ENCODE data around the gene COBL.
"Not testable (repeated sequence)": the region's sequence is repeated elsewhere in the genome, so short reads cannot be mapped to it uniquely, and the experiment has no call there.

The COBL gene

DNA sequence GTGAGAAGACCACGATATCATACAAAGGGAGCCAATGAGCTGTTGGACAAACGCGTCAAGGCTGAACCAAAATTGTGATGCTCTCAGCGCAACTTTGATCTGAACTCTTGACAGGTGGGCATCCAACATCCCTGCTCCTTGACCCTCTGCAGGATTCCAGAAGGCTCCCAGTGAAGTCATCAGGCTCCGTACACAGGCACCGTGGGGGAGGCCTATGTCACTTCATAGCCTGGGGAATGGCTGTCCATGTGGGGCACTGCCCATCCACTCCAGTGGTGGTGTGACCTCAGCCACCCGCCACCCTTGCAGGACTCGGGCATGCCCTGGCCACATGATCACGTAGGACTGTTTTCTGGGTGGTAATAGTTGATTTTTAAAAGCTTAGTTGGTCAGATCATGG is 300.1 kb downstream of the COBL start:
- DNase-seq: no peak

DNA sequence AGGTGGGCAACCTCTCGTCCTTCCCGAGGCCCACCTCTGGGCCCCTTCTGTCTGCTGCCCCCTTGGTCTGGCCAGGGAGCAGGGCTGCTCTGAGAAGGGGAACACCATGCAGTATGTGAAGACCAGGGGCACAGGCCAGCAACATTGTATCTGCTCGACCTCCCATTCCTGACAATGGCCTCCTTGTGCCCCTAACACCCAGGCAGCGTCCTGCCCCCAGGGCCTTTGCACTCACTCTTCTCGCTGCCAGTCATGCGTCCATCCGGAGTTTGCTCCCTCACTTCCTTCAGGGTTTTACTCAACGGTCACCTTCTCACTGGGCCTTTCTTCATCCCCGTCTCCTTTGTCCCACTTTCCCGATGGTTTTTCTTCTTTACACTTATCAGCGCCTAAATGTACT is 301.0 kb downstream of the COBL start:
- no peak for DNase-seq

DNA sequence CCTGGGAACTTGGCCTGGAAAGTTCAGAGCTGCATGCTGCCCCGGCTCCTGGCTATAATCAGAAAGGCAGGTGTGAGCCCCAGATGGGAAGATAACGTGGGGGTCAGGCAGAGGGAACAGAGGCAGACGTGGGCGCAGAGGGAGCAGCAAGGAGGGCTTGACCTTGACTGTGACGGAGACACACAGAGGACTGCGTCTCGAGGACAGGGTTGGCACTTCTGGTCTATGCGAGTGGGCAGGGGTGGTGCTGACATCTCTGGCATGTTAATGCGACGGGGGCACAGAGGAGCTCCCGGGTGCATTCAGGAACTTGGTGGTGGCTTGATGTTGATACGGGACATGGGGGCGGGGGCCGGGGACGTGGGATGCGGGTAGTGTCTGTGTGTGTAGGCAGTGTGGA is 301.8 kb downstream of the COBL start:
- DNase-seq: no peak

DNA sequence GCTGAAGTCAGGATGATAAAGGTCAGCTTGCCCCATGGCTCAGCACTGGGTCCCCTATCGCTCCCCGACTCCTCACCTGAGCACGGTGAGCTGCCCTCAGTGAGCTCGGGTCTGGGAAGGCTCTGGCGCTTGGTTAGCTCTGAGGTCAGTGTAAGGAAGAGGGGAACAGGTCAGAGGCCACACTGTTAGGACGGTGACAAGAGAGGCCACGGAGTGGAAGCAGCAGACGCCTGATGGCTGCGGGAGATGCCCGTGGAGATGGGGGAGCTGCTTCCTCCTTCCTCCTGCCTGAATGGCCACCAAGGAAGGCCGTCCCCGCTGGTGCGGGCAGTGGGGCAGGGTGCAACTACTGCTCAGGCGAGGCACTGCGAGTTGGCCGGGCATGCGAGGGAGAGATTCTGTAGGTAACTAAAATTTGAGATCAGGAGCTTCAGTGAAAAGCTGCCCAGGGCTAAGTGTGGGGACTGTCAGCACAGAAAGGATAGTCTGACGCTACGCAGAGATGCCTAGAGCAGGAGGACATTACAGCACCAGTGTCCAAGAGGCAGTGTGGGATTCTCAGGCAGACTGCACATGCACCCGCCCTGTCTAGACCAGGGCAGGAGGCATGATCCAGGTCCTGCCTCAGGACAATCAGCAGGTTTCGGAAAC is 302.6 kb downstream of the COBL start:
- no peak for DNase-seq

DNA sequence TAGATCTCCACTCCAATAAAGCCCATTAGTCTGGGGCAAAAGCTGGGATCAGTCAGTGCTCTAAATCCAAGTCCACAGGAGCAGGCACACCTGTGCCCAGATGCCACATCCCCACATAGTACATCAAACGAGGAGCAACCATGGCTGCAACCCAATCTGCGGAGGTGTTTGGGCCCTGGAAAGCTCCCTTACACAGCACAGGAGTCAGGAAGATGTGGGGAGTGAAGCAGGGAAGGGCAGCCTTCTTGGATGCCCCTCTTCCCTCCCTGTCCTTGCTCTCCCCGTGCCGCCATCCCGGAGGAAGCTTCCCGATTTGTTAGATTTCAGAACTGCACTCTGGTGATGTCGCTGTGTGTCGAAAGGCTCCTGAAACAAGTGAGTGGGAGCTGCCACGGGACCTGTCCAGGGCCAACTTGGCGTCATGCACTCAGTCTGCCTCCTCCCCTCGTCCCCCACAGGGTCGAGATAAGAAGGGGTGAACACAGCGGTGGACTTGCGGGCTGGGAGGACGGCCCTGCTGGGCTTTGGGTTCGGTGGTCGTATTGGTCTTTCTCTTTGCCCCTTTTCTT is 303.3 kb downstream of the COBL start:
- DNase-seq: no peak

DNA sequence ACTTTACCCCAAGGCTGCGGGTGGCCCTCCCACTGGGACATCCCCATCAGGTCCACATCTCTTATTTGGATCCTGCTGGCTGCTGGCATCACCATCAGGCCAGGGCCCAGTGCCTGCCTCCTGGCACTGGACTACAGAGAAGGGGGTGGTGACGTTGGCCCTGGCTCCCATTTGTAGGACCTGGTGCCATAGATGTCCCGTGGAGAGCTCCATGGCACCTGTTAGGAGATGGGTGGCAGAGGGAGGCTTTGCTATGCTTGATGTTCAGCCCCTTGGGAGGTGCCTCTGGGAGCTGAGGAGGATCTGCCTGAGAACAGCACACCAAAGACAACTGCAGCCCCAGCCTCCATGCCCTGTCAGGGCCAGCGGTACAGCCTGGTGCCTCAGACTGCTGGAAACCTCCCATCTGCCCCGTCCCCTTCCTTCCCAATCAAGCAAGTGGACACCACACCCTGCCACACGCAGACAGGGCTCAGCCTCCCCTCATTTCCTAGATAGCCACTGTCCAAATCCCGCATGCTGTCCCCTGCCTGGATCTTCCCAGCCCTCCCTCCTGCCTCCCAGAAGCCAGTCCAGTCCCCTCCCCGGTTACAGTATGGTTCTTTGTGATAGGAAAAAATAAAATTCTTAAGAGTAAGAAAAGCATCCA is 303.9 kb downstream of the COBL start:
- no peak for DNase-seq

DNA sequence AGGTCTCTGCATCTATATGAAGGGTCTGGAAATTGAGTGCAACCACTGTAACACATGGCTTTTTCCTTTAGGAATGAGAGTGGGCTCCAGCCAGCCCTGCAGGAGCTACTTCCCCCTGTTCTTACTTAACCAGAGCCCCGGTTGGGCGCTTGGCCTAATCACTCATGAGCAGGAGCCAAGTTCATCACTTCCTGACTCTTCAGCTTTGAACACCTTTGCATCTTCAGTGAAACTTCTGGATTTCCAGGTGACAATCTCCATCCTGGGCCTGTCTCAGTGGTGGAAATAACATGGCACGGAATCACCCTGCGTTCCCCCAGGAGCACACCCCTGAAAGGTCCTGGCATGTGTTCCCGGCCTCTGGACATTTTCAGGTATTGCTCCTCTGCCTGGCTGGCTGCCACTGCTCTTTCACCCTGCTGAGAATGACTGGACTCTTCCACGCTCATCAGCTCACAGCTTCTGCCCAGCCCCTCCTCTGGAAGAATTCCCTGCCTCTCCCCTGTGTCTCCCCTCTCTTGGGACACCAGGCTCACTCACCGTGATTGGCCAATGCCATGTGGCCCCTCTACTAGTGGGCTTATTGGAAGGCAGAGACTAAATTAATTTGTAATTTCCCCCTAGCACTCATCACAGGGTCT is 304.8 kb downstream of the COBL start:
- DNase-seq: no peak

DNA sequence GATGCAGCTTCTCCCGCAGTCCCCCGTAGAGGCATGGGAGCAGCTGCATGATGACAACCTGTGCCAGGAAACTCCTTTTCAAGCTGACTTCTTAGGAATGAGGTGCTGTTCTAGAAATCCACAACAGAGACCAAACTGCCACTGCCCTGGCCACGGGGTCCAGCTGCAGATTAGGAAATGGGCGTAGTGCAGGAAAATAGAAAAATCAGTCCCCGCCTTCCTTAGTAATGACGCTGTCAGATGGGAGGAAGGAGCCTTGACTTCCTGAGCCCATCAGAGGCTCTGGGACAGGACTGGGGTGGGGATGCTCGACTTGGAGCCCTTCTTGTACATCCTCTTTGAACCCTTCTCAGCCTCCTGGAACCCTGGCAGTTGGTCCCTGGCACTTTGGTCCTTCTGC is 306.1 kb downstream of the COBL start:
- DNase-seq: no peak

DNA sequence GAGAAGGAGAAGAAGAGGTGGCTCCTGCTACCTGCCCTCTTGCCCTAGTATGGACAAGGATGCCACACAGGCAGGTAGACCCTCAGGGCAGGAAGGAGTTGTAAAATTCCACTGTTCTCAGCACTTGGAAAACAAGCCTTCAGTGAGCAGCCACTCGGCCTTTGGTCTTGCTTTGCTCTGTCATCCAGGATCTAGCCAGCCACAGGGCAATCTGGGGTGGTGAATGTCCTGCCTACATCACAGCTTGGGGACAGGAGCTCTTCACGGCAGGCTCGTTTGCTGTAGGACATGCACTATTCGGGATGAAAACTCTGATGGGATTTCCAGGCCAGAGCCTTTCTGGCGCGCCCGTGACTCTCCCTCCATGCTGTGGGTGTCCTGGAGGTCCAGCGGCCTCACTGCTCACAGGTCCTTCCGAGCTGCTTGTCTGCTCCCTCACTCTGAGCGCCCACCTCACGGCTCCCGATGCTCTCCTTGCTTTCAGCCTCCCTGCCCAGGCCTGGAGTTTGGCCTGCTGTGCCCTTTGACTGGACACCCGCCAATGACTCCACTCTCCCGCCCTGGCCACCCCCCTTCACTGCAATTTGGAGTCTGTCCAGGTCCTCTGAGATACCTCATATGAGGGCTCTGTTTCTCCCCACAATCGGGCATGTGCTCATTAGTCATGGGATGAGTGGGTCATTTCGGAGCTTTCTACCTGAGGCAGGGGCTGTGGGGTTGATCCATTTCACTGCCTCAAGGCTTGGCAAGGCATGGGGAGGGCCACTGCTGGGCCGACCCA is 306.7 kb downstream of the COBL start:
- DNase-seq: peak; percentile 43

DNA sequence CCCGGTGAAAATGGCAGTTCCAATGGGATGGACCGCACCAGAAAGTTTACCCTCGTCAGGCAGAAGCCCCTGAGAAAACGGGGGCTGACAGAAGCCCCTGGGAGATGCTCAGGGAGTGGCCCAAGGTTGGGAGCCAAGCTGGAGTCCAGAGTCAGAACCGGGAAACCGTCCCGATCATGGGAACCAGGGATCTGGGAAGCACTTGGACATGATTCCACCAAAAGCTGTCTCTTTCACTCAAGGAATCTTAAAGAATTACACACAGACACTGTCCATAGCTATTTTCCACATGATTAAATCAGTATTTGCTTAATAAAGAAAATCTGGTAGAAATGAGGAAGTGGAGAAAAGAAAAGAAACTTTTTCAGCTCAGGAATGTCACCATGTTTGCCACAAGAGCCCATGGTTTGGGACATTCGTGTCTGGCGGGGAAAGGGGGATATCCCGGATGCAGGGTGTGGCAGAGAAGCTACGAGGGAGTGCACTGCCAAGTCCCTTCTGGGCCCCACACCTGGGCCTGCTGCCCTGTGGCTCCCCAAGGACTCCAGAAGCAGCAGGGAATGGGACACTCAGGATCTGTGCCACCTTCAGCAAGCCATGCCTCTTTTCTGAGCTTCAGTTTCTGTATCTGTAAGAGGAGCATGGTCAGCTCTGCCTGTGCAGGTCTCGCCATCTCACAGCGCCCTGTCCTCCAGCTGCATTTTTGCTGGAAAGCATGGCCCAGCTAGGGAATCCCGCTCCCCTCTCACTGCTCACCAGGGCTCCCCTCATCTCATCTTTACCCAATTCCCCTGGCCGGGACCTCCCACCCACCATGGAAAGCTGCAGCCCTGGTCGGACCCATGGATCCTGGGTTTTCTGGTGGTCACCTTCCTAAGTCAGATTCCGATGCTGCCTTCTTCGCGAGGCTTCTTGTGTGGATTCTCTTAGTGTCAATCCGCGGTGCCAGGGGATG is 308.8 kb downstream of the COBL start:
- DNase-seq: no peak

DNA sequence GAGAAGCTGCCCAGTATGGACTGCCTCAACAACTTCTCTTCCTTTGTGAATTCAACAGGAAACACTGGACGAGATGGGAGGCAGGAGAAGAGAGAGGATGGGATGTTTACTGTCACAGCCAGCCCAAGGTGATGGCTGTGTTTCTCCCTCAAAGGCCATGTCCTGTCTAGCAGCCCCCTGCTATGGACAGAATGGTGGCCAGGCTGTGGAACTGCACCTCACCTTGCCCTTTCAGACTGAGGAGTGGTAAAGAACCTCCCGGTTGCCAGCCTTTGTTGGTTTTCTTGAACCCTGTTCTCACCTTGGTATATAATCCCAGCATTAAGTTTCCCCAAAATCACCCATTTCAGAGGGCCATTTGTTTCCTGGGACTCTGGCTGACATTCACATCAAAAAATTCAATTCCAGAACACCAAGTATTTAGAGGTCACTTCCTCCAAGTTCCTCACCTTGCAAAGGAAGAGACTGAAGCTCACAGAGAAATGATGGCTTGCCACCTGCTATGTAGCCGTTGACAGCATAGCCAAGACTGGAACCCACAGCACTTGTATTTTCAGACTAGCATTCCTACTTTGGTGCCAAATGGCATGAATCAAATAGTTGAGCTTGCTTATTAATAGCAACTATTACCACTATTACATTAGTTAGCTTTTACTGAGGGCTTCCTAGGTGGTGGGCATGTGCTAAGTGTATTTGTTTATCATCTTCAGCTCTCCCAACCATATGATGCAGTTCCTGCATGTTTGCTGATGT is 309.9 kb downstream of the COBL start:
- DNase-seq: no peak

DNA sequence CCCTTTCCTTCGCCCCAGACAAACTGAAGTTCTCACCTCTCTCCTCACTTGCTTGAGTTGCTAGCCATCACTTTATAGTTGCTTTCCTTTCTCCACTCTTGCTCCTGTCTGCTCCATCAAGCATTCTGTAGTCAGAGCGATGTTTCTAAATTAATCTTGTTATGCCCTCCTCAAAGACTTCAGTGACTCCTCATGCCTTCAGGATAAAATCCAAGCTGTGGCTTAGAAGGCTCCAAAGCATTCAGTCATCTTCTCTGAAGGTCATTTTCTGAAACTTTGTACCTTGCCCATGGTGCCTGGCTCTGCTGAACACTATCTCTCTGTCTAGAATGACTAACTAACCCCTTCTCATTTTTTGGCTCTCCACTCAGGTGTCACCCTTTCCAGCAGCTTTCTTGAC is 311.5 kb downstream of the COBL start:
- DNase-seq: no peak

DNA sequence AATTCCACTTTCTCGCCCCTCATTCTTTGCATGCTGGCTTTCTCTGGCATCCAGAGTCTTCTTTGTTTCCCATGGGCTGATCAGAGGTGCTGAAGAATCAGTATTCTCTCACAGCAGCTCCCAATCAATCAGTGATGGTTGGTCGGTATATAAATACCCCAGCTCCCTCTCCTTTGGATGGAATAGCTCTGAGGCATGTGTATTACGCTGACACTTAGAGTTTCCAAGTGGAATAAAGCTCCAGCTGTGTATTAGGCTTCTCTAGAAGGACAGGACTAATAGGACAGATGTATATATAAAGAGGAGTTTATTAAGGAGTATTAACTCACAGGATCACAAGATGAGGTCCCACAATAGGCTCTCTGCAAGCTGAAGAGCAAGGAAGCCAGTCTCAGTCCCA is 315.7 kb downstream of the COBL start:
- DNase-seq: no peak

DNA sequence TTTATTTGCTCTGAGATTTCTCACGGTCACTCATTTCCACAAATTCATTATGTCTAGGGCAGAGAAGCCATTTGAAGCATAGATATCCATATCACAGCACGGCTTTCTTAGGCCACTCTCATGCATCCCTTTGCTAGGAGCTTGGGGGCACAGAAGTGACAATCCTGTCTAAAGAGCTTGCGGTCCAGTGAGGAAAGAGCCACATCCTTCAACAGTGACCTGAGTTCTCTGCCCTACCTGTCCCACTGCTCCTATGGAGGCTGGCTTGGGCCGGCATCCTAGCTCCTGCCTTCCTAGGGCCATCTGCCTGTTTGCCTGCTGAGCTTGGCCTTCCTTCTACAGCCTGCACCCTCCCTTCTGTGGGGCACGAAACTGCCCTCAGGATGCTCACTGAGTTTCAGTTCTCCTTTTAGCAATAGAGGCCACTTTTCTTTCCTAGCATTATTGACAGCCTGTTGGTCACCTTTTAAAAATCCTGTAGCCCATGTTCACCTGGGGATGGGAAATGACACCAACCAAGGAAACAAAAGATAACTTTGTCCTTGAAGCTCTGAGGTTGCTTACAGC is 321.8 kb downstream of the COBL start:
- no peak for DNase-seq

DNA sequence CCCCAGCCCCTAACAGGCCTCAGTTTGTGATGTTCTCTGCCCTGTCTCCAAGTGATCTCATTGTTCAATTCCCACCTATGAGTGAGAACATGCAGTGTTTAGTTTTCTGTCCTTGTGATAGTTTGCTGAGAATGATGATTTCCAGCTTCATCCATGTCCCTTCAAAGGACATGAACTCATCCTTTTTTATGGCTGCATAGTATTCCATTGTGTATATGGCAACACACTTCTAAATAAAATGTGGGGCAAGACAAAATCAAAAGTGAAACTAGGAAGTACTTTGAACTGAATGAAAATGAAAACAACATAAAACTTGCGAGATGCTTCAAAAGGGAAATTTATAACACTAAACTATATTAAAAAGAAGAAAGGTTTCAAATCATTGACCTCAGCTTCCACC is 326.4 kb downstream of the COBL start:
- not testable (repeated sequence) for DNase-seq

DNA sequence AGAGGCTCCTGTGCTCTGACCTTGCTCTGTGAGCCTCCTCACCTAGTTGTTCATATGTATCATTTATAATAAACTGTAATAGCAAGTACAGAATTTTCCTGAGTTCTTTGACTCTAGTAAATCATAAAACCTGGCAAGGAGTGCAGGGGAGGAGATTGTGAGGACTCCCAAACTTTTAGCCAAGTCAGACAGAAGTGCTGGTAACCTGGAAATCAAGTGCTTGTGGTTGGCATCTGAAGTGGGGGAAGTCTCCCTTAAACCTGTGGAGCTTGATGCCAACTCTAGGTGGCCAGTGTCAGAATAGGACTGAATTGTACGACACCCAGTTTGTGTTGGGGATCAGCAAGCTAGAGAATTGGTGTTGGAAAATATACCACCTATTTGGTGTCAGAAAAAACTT is 327.6 kb downstream of the COBL start:
- no peak for DNase-seq

DNA sequence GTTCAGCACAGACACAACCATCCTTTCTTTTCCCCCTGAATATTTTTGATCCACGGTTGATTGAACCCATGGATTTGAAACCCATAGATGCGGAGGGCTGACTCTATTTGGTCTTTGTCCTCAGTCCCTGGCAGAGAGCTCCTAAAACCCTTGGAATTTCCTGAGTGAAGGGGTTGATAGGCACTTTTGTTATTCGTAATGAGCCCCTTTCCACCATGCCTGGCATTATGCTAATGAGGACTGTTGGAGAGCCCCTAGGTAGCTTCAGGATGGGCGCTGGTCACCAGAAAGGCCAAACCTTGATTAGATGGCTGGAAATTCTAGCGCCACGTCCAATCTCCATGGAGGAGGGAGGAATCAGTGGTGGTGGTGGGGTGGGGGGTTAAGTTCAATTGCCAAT is 328.1 kb downstream of the COBL start:
- no peak for DNase-seq

DNA sequence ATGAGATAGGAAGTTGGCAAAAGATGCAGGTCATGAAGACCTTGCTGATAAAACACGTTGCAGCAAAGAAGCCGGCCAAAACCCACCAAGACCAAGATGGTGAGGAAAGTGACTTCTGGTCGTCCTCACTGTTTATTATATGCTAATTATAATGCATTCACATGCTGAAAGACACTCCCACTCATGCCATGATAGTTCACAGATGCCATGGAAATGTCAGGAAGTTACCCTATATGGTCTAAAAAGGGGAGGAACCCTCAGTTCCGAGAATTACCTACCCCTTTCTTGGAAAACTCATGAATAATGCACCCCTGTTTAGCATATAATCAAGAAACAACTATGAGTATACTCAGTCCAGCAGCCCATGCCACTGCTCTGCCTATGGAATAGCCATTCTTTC is 331.5 kb downstream of the COBL start:
- no peak for DNase-seq

DNA sequence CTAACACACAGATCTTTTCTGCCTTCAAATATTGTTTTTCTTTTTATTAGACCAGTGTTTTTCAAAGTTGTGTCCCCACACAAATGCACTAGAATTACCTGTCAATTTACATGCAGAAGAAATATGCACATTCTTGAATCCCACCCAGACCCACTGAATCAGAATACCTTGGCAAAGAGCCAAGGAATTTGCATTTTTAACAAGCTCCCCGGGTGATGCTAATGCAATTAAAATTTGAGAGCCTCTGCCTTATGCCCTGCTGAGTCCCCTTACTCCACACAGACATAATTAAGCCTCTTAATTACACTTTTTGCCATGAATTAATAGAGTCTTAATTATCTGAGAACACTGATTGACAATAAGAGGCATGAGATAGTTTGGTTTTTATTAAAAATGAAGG is 332.8 kb downstream of the COBL start:
- no peak for DNase-seq

DNA sequence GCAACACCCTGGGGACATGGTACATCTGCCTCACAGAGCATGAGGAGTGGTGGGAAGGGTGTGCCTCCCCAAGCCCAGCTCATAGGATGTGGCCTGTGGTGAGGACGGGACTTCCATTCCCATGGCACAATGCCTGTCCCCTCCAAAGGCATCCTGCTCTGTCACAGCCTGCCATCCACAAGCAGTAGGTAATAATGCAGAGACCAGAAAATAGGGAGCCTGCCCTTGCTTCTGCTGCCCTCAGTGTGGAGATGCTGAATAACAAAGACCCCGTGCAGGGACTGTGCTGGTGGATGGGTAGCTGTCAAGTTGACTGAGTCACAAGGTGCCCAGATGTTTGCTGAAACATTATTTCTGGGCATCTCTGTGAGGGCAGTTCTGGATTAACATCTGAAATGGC is 334.0 kb downstream of the COBL start:
- DNase-seq: no peak

DNA sequence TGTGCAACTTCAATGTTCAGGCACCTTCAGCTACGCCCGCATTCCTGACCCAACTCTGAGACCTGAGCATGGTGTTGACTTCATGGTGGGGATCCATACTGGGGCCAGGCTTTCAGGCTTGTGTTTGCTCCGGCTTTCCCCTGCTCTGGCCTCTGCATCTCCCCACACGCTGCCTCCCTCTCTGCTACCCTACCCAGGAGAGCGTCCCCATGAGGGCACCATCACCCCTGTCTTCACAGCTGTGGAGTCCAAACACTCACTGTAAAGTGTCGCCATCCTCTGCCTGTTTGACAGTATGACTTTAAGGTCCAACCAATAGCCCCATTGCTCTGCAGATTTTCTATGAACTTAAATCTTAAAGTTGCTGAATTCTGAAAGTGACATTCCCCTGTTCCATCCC is 334.9 kb downstream of the COBL start:
- DNase-seq: no peak

Data from fibroblast of skin of right biceps (primary cell).